ENCODE data around the gene SYNE1. TPM values are rescaled to one million over a fixed set of nuclear protein-coding genes. Genes with fewer than 3 reads are reported as not detected.

The SYNE1 gene
- total RNA-seq, 1 experiment from 2014 or later = 6.5 TPM

DNA sequence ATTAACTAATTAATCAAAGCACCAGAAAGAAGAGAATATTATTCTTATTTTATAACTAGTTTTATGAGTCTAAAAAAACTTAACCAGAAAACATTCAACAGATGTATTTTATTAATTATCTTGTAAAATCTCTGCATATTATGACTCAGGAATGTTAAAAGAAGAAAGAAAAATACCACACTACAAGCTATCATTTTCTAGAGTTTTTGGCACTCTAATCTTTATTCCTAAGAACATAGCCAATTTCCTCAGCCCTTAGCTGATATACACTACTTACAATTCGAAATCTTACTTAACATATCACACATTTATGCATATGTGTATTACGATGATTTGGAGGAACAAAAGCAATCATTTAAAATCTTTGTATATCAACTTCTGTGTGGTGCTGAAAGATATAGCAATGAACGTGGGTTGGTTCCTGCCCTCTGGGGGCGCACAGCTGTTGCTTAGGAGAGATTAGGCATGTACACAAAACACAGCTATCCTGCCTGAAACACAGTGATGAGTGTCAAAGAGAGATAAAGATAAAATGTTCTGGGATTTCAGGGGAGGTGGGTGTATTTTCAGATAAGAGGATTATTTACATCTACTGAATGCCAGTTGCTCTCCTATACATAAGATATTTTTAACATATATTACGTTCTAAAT, 404.5 kb downstream of the SYNE1 start:
- Mint-ChIP-seq H3K9me3 (no peaks in the 10 kb centered on the region), H3K27ac (no peak overlapping the region), H3K4me1 (no peaks in the 10 kb centered on the region), H3K36me3 (no peaks in the 10 kb centered on the region), H3K4me3 (no peak overlapping the region), H3K27me3 (ENCODE audit: low read depth) (no peaks in the 10 kb centered on the region)
- ChIA-PET POLR2A (no interaction called here), CTCF (interaction anchor here (1.0 to 1.3 kb wide), 2 partner anchors 27 to 69 kb away, joined by 3 read pairs; no protein-coding TSS in a partner anchor)
- no peak for DNase-seq (ENCODE audit: low spot score)
- TF ChIP-seq, protein P1, sequence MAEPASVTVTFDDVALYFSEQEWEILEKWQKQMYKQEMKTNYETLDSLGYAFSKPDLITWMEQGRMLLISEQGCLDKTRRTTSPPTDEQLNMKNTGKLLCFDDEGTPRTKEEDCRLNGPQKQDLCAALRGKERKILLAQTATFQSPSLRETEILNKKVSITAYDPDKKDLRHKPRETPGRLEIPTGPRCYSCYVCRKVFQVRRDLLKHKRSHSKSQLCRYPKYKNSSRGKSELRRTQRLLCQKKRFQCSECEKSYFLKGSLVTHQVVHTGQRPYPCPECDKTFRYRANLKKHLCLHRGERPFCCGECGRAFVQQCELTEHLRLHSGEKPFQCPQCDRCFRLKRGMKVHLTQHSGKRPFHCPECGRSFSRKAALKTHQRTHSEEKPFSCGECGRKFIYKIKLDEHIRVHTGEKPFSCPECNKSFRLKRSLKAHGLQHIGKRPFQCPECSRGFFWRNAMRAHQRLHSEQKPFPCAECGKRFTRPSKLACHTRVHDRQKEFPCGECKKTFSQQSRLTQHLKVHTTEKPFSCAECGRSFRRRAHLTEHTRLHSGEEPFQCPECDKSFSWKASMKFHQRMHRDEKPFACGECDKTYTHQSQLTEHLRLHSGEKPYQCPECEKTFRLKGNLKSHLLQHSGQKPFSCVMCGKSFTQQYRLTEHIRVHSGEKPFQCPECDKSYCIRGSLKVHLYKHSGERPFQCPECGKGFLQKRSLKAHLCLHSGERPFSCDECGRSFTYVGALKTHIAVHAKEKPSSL (CRISPR knock-in tag; conservative IDR thresholded peaks at IDR 0.05) = no peak
- TF ChIP-seq, protein P2, sequence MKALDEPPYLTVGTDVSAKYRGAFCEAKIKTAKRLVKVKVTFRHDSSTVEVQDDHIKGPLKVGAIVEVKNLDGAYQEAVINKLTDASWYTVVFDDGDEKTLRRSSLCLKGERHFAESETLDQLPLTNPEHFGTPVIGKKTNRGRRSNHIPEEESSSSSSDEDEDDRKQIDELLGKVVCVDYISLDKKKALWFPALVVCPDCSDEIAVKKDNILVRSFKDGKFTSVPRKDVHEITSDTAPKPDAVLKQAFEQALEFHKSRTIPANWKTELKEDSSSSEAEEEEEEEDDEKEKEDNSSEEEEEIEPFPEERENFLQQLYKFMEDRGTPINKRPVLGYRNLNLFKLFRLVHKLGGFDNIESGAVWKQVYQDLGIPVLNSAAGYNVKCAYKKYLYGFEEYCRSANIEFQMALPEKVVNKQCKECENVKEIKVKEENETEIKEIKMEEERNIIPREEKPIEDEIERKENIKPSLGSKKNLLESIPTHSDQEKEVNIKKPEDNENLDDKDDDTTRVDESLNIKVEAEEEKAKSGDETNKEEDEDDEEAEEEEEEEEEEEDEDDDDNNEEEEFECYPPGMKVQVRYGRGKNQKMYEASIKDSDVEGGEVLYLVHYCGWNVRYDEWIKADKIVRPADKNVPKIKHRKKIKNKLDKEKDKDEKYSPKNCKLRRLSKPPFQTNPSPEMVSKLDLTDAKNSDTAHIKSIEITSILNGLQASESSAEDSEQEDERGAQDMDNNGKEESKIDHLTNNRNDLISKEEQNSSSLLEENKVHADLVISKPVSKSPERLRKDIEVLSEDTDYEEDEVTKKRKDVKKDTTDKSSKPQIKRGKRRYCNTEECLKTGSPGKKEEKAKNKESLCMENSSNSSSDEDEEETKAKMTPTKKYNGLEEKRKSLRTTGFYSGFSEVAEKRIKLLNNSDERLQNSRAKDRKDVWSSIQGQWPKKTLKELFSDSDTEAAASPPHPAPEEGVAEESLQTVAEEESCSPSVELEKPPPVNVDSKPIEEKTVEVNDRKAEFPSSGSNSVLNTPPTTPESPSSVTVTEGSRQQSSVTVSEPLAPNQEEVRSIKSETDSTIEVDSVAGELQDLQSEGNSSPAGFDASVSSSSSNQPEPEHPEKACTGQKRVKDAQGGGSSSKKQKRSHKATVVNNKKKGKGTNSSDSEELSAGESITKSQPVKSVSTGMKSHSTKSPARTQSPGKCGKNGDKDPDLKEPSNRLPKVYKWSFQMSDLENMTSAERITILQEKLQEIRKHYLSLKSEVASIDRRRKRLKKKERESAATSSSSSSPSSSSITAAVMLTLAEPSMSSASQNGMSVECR (CRISPR knock-in tag; IDR thresholded peaks at IDR 0.05; ENCODE audit: borderline replicate concordance) = no peak
- TF ChIP-seq HMGA2 (CRISPR knock-in tag; IDR thresholded peaks at IDR 0.05) (no peak), CREB1 (CRISPR knock-in tag; IDR thresholded peaks at IDR 0.05) (no peak)
- TF ChIP-seq, protein P3, sequence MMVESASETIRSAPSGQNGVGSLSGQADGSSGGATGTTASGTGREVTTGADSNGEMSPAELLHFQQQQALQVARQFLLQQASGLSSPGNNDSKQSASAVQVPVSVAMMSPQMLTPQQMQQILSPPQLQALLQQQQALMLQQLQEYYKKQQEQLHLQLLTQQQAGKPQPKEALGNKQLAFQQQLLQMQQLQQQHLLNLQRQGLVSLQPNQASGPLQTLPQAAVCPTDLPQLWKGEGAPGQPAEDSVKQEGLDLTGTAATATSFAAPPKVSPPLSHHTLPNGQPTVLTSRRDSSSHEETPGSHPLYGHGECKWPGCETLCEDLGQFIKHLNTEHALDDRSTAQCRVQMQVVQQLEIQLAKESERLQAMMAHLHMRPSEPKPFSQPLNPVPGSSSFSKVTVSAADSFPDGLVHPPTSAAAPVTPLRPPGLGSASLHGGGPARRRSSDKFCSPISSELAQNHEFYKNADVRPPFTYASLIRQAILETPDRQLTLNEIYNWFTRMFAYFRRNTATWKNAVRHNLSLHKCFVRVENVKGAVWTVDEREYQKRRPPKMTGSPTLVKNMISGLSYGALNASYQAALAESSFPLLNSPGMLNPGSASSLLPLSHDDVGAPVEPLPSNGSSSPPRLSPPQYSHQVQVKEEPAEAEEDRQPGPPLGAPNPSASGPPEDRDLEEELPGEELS (CRISPR knock-in tag; IDR thresholded peaks at IDR 0.05) = no peak
- no peak for ATAC-seq

DNA sequence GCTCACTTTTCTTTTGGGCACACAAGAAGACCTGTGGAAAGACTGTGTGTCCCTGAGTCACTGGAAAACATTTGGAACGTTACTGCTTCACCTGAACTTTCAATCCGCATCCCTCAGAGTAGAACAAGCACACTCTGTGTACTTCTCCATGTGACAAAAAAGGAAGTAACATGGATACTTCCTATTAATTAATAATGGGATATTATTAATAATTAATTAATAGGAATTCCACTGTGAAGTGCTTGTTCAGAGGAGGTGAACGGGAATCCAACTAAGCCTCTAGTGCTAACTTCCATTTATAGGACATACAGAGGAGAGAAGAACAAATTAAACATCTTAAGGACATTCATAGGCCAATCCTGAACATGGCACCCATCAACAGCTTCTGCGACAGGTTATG, 407.8 kb downstream of the SYNE1 start:
- Mint-ChIP-seq H3K4me3 (no peak overlapping the region), H3K27me3 (ENCODE audit: low read depth) (no peaks in the 10 kb centered on the region), H3K36me3 (no peaks in the 10 kb centered on the region), H3K27ac (no peak overlapping the region), H3K4me1 (no peaks in the 10 kb centered on the region), H3K9me3 (no peaks in the 10 kb centered on the region)
- no peak for ATAC-seq
- ChIA-PET CTCF (no interaction called here), POLR2A (no interaction called here)
- no peak for DNase-seq (ENCODE audit: low spot score)
- TF ChIP-seq ATF1 (CRISPR knock-in tag; IDR thresholded peaks at IDR 0.05) = no peak
- no peak for TF ChIP-seq TCF7 (CRISPR knock-in tag; IDR thresholded peaks at IDR 0.05; ENCODE audit: low read depth)
- no peak for TF ChIP-seq NFE2L1 (CRISPR knock-in tag; IDR thresholded peaks at IDR 0.05)
- TF ChIP-seq, protein P4, sequence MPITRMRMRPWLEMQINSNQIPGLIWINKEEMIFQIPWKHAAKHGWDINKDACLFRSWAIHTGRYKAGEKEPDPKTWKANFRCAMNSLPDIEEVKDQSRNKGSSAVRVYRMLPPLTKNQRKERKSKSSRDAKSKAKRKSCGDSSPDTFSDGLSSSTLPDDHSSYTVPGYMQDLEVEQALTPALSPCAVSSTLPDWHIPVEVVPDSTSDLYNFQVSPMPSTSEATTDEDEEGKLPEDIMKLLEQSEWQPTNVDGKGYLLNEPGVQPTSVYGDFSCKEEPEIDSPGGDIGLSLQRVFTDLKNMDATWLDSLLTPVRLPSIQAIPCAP (CRISPR knock-in tag; IDR thresholded peaks at IDR 0.05) = no peak
- TF ChIP-seq ZNF263 (CRISPR knock-in tag; IDR thresholded peaks at IDR 0.05; ENCODE audit: low read depth) = no peak
- TF ChIP-seq ZNF121 (CRISPR knock-in tag; IDR thresholded peaks at IDR 0.05) = no peak
- TF ChIP-seq FOXK1 (CRISPR knock-in tag; IDR thresholded peaks at IDR 0.05) = no peak

DNA sequence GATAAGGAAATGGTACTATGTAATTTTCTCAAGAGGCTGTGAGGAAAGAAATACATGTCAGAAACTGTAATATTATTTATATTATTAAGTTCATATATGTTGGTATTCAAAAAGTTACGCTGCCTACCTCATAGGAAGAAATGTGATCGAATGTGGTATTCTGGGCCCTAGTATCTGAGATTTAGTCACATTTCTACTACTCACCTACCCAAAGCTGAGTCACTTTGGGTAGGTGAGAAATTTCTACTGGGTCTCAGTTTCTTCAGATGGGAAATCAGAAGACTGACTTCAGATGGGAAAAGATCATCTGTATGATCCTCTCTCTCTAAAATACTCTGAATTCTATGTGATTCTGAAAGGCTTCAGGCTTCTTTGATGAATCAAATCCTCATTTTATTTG, 411.0 kb downstream of the SYNE1 start:
- POLR2A ChIA-PET = no interaction called here
- Mint-ChIP-seq H3K27ac (no peak overlapping the region), H3K9me3 (peaks cover 16% of the 10 kb centered on the region), H3K27me3 (ENCODE audit: low read depth) (no peaks in the 10 kb centered on the region), H3K36me3 (peaks cover 21% of the 10 kb centered on the region), H3K4me1 (peaks cover 4% of the 10 kb centered on the region; the same call in 1 of the 2 replicates), H3K4me3 (no peak overlapping the region)
- ATAC-seq (no peak), DNase-seq (ENCODE audit: low spot score) (no peak)
- CTCF ChIA-PET = no interaction called here
- no peak for TF ChIP-seq HMGA2 (CRISPR knock-in tag; IDR thresholded peaks at IDR 0.05)
- TF ChIP-seq MYBL2 (CRISPR knock-in tag; IDR thresholded peaks at IDR 0.05) = no peak
- TF ChIP-seq, protein P5, sequence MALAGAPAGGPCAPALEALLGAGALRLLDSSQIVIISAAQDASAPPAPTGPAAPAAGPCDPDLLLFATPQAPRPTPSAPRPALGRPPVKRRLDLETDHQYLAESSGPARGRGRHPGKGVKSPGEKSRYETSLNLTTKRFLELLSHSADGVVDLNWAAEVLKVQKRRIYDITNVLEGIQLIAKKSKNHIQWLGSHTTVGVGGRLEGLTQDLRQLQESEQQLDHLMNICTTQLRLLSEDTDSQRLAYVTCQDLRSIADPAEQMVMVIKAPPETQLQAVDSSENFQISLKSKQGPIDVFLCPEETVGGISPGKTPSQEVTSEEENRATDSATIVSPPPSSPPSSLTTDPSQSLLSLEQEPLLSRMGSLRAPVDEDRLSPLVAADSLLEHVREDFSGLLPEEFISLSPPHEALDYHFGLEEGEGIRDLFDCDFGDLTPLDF (CRISPR knock-in tag; IDR thresholded peaks at IDR 0.05) = no peak
- TF ChIP-seq, protein P6, sequence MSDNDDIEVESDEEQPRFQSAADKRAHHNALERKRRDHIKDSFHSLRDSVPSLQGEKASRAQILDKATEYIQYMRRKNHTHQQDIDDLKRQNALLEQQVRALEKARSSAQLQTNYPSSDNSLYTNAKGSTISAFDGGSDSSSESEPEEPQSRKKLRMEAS (CRISPR knock-in tag; IDR thresholded peaks at IDR 0.05) = no peak
- TF ChIP-seq, protein P7, sequence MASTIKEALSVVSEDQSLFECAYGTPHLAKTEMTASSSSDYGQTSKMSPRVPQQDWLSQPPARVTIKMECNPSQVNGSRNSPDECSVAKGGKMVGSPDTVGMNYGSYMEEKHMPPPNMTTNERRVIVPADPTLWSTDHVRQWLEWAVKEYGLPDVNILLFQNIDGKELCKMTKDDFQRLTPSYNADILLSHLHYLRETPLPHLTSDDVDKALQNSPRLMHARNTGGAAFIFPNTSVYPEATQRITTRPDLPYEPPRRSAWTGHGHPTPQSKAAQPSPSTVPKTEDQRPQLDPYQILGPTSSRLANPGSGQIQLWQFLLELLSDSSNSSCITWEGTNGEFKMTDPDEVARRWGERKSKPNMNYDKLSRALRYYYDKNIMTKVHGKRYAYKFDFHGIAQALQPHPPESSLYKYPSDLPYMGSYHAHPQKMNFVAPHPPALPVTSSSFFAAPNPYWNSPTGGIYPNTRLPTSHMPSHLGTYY (CRISPR knock-in tag; IDR thresholded peaks at IDR 0.05) = no peak
- TF ChIP-seq EMX1 (CRISPR knock-in tag; IDR thresholded peaks at IDR 0.05) = no peak
- TF ChIP-seq SOX15 (CRISPR knock-in tag; IDR thresholded peaks at IDR 0.05) = no peak
- TF ChIP-seq, protein P8, sequence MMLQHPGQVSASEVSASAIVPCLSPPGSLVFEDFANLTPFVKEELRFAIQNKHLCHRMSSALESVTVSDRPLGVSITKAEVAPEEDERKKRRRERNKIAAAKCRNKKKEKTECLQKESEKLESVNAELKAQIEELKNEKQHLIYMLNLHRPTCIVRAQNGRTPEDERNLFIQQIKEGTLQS (CRISPR knock-in tag; conservative IDR thresholded peaks at IDR 0.05) = no peak
- TF ChIP-seq ZNF671 (CRISPR knock-in tag; IDR thresholded peaks at IDR 0.05) = no peak
- TF ChIP-seq TEAD4 (CRISPR knock-in tag; IDR thresholded peaks at IDR 0.05) = no peak

All from WTC11 (cell line).